HFFc6 (cell line): ENCODE measurements around the gene TMEM87B. TPM values are rescaled to one million over a fixed set of nuclear protein-coding genes. Genes with fewer than 3 reads are reported as not detected.
A peak's percentile ranks its signal among the peaks of the same experiment; 100 is the strongest.

ENCODE experiments used
- DNase-seq: peaks from one replicate; pipeline ENCODE4 v3.0.0-alpha.2; 2018
- H3K27ac Mint-ChIP-seq: 2 replicates; pipeline ENCODE4 v1.8.0; 2020; ENCODE audit warnings: mild to moderate bottlenecking, mixed read lengths
- H3K27me3 Mint-ChIP-seq: 2 replicates; pipeline ENCODE4 v1.8.0; 2021; ENCODE audit warnings: mild to moderate bottlenecking, moderate library complexity, mixed read lengths; ENCODE audit not compliant: insufficient read depth
- H3K36me3 Mint-ChIP-seq: 2 replicates; pipeline ENCODE4 v1.8.0; 2021; ENCODE audit warnings: low read depth, mixed read lengths
- H3K4me1 Mint-ChIP-seq: 2 replicates; pipeline ENCODE4 v1.8.0; 2020; ENCODE audit warnings: low read depth, mixed read lengths
- H3K4me3 Mint-ChIP-seq: 2 replicates; pipeline ENCODE4 v1.8.0; 2020; ENCODE audit warnings: mild to moderate bottlenecking, moderate library complexity, mixed read lengths
- H3K9me3 Mint-ChIP-seq: 2 replicates; pipeline ENCODE4 v1.8.0; 2020; ENCODE audit warnings: mild to moderate bottlenecking, mixed read lengths
- CTCF ChIP-seq: fragments of 200-600 bp; sonication (generic); IDR thresholded peaks from 2 replicates; pipeline ENCODE4 v1.5.0; 2021; ENCODE audit warnings: antibody characterized with exemption, mild to moderate bottlenecking
- total RNA-seq, 6 experiments: library from RNA; stranded (reverse); fragmentation: NEBNext Ultra II Directional; extraction: Animal tissue kit (Norgen Biotek cat#: 25700); gene quantifications; 2 replicates in 1 of 6; 3 replicates in 5 of 6; pipeline ENCODE4 v1.2.3, GENCODE V29; 2021

Gene TMEM87B
- total RNA-seq, 6 experiments from 2014 or later, result 37.9 to 51.6 (median 39.7) TPM

- peak; percentile 13 for DNase-seq
- Mint-ChIP-seq H3K36me3 (no peaks in the 10 kb centered on the region), H3K9me3 (peaks cover 5% of the 10 kb centered on the region), H3K27ac (no peak overlapping the region), H3K27me3 (peaks cover 40% of the 10 kb centered on the region), H3K4me3 (no peak overlapping the region), H3K4me1 (0 out of 2 replicates have a peak, but pooled peaks cover 4% of the 10 kb centered on the region)
- no peak for TF ChIP-seq CTCF
These were observed 33.3 kb upstream of the TMEM87B start for GRCh38 chr2:112021781-112022231.

GRCh38 chr2:112023707-112024106, 31.4 kb upstream of the TMEM87B start:
- Mint-ChIP-seq H3K4me3 (no peak overlapping the region), H3K27ac (no peak overlapping the region), H3K9me3 (no peaks in the 10 kb centered on the region), H3K27me3 (peaks cover 39% of the 10 kb centered on the region), H3K4me1 (0 out of 2 replicates have a peak, but pooled peaks cover 4% of the 10 kb centered on the region), H3K36me3 (no peaks in the 10 kb centered on the region)
- no peak for TF ChIP-seq CTCF
- no peak for DNase-seq

GRCh38 chr2:112024231-112024630, 30.8 kb upstream of the TMEM87B start:
- 0 out of 2 replicates have a peak, but pooled peaks cover 4% of the 10 kb centered on the region for H3K4me1 Mint-ChIP-seq
- H3K4me3 Mint-ChIP-seq, result no peak overlapping the region
- no peaks in the 10 kb centered on the region for H3K36me3 Mint-ChIP-seq
- no peak overlapping the region for H3K27ac Mint-ChIP-seq
- no peak for DNase-seq
- no peak for TF ChIP-seq CTCF
- H3K27me3 Mint-ChIP-seq, result peaks cover 39% of the 10 kb centered on the region
- no peaks in the 10 kb centered on the region for H3K9me3 Mint-ChIP-seq

GRCh38 chr2:112024896-112025491, 30.1 kb upstream of the TMEM87B start:
- H3K36me3 Mint-ChIP-seq, result no peaks in the 10 kb centered on the region
- TF ChIP-seq CTCF, result no peak
- H3K9me3 Mint-ChIP-seq, result no peaks in the 10 kb centered on the region
- no peak for DNase-seq
- H3K4me3 Mint-ChIP-seq, result no peak overlapping the region
- H3K27me3 Mint-ChIP-seq, result peaks cover 42% of the 10 kb centered on the region
- no peak overlapping the region for H3K27ac Mint-ChIP-seq
- H3K4me1 Mint-ChIP-seq, result 0 out of 2 replicates have a peak, but pooled peaks cover 4% of the 10 kb centered on the region

GRCh38 chr2:112026509-112026908, 28.6 kb upstream of the TMEM87B start:
- Mint-ChIP-seq H3K9me3 (no peaks in the 10 kb centered on the region), H3K4me3 (no peak overlapping the region), H3K36me3 (no peaks in the 10 kb centered on the region), H3K27ac (no peak overlapping the region), H3K4me1 (peaks cover 4% of the 10 kb centered on the region), H3K27me3 (peaks cover 34% of the 10 kb centered on the region)
- DNase-seq, result no peak
- no peak for TF ChIP-seq CTCF
